Activated CD4-positive, alpha-beta memory T cell treated with anti-CD3 and anti-CD28 coated beads for 36 hours (primary cell): ENCODE data around the gene LSM7. TPM values are rescaled to one million over a fixed set of nuclear protein-coding genes. Genes with fewer than 3 reads are reported as not detected.

Source experiments
- CTCF ChIA-PET: fragments of 350-600 bp; sonication (Branson Sonifier 250); formaldehyde crosslinking; loops from one replicate; lab custom pipeline; 2021; ENCODE audit warnings: antibody characterized with exemption, inconsistent platforms; lab: Charles Lee
- POLR2A ChIA-PET: fragments of 350-600 bp; sonication (Branson Sonifier 250); formaldehyde crosslinking; loops from one replicate; lab custom pipeline; 2021; ENCODE audit warnings: antibody characterized with exemption; lab: Charles Lee
- DNase-seq: peaks from one replicate; pipeline ENCODE4 v3.0.0-alpha.2; 2020
- H3K27ac Mint-ChIP-seq: one replicate; pipeline ENCODE4 v1.8.0; 2021; ENCODE audit warnings: mixed read lengths
- H3K27me3 Mint-ChIP-seq: one replicate; pipeline ENCODE4 v1.8.0; 2021; ENCODE audit warnings: mixed read lengths
- H3K36me3 Mint-ChIP-seq: one replicate; pipeline ENCODE4 v1.8.0; 2021; ENCODE audit warnings: mixed read lengths
- H3K4me1 Mint-ChIP-seq: one replicate; pipeline ENCODE4 v1.8.0; 2021; ENCODE audit warnings: low read depth, mixed read lengths
- H3K4me3 Mint-ChIP-seq: one replicate; pipeline ENCODE4 v1.8.0; 2021; ENCODE audit warnings: mild to moderate bottlenecking, mixed read lengths
- H3K9me3 Mint-ChIP-seq: one replicate; pipeline ENCODE4 v1.8.0; 2021; ENCODE audit warnings: mixed read lengths
- intact Hi-C: fragments of 100-400 bp; cut with micrococcal nuclease; formaldehyde crosslinking; loops from one replicate; pipeline ENCODE4 v1.15.1; 2023
- total RNA-seq, 2 experiments: library from RNA; stranded (reverse); gene quantifications; one replicate each; pipeline ENCODE4 v1.2.3, GENCODE V29; 2021

Gene LSM7
- total RNA-seq, 2 experiments from 2014 or later, result 137 to 144 TPM

DNA sequence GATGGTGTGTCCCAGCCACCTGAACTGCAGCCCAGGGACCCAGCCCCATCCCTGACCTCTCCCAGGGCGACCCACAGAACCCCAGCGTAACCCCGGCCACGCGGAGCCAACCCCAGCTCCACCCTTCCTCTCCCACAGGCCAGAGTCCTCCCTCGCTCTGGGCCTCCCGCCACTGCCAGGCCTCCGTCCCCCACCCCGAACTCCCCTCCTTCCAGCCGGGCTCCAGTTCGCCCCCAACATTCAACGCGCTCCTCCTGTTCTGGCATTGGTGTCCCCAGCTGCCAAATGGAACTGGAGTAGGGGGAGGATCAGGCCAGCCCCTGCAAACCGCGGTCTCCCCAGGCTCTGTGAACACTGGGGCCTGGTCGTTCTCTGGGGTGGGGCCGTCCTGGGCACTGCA, 27.9 kb downstream of the LSM7 start:
- POLR2A ChIA-PET, result no interaction called here
- H3K4me1 Mint-ChIP-seq, result peaks cover 5% of the 10 kb centered on the region
- intact Hi-C loops, result no loop called here
- H3K27me3 Mint-ChIP-seq, result peaks cover 24% of the 10 kb centered on the region
- H3K36me3 Mint-ChIP-seq, result no peaks in the 10 kb centered on the region
- H3K27ac Mint-ChIP-seq, result no peak overlapping the region
- no peaks in the 10 kb centered on the region for H3K9me3 Mint-ChIP-seq
- H3K4me3 Mint-ChIP-seq, result no peak overlapping the region
- DNase-seq, result no peak
- CTCF ChIA-PET, result no interaction called here

- H3K4me3 Mint-ChIP-seq, result no peak overlapping the region
- CTCF ChIA-PET, result no interaction called here
Measured at GRCh38 chr19:2296141-2296540, 32.2 kb downstream of the LSM7 start.

DNA sequence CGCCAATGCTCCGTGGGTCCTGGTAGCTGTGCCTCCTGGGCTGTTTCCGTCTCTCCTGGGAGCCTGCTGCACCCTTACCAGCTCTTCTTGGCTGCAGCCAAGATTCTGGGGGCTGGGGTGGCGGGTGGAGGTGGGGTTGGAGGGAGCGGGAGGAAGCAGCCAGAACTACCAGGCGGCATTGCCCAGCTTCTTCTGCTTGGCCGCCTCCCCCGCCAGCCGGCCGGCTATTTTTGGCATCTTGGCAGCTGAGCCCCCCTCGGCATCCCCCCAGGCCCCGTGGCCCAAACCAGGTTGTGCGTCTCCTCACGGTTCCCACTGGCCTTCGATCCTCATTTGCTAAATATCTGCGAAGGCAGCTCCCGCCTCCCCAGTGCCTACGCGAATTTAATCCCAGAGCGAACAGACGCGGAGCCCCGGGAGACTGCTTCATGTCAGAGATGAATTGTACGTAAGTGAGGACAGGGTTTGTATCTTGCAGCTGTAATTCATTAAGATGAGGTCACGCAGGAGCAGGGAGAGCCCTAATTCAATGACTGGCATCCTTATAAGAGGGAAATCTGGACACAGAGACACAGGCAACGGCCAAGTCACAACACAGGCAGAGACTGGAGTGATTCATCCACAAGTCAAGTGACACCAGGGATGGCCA, 33.6 kb downstream of the LSM7 start:
- ChIA-PET CTCF (no interaction called here), POLR2A (interaction anchor here (0.9 kb wide), 1 partner anchor 14 kb away, joined by 4 read pairs; no protein-coding TSS in a partner anchor)
- Mint-ChIP-seq H3K27ac (no peak overlapping the region), H3K36me3 (no peaks in the 10 kb centered on the region), H3K27me3 (peaks cover 1% of the 10 kb centered on the region), H3K4me3 (no peak overlapping the region), H3K9me3 (no peaks in the 10 kb centered on the region), H3K4me1 (peaks cover 6% of the 10 kb centered on the region)
- intact Hi-C loops, result no loop called here
- DNase-seq, result no peak

More at GRCh38 chr19:2296141-2296540, 32.2 kb downstream of the LSM7 start:
- DNase-seq, result no peak
- H3K27me3 Mint-ChIP-seq, result no peaks in the 10 kb centered on the region
- no peaks in the 10 kb centered on the region for H3K4me1 Mint-ChIP-seq
- no peaks in the 10 kb centered on the region for H3K9me3 Mint-ChIP-seq
- H3K27ac Mint-ChIP-seq, result no peak overlapping the region
- intact Hi-C loops, result no loop called here
- POLR2A ChIA-PET, result no interaction called here
- no peaks in the 10 kb centered on the region for H3K36me3 Mint-ChIP-seq

- Mint-ChIP-seq H3K27ac (no peak overlapping the region), H3K27me3 (peaks cover 8% of the 10 kb centered on the region), H3K4me3 (peak overlapping the region; percentile 69), H3K4me1 (peaks cover 21% of the 10 kb centered on the region), H3K36me3 (no peaks in the 10 kb centered on the region), H3K9me3 (no peaks in the 10 kb centered on the region)
- POLR2A ChIA-PET, result interaction anchor here (1.3 kb wide), 1 partner anchor 37 kb away, joined by 4 read pairs; the partner anchor contains the start of genes LSM7 and SPPL2B
- intact Hi-C loops, result no loop called here
- no peak for DNase-seq
- CTCF ChIA-PET, result interaction anchor here (0.5 to 0.7 kb wide), 3 partner anchors 14 to 101 kb away, joined by 3 read pairs; no protein-coding TSS in a partner anchor
Measured at GRCh38 chr19:2291185-2291751, 37.1 kb downstream of the LSM7 start.

DNA sequence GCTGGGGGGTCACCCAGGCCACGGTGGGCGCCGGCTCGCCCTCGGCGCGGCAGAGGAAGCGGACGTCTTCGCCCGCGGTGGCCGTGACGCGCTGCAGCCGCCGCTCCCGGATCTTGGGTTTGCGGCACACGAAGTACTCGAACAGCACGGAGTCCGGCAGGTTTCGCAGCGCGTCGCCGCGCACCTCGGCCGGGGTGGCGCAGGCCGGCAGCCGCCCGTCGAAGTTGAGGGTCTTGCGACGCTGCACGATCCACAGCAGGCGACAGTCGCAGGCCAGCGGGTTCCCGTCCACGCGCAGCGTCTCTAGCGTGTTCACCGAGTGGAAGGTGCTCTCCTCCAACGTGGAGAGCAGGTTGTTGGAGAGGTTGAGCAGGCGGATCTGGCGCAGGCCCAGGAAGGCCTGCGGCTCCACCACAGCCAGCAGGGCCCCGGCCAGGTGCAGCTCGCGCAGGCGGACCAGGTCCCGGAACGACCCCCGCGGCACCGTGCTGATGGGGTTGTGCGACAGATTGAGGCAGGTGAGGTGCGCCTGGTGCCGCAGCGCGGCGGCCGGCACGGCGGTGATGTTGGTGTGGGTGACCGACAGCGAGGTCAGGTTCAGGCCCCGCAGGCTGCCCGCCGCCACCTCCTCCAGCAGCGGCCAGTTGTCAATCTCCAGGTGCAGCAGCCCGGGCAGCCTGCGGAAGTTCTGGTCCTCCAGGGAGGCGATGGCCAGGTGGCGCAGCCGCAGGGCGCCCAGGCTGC, 37.8 kb downstream of the LSM7 start:
- H3K9me3 Mint-ChIP-seq, result no peaks in the 10 kb centered on the region
- CTCF ChIA-PET, result interaction anchor here (0.5 kb wide), 1 partner anchor 14 kb away, joined by 3 read pairs; no protein-coding TSS in a partner anchor
- H3K4me1 Mint-ChIP-seq, result peaks cover 21% of the 10 kb centered on the region
- peak; percentile 28 for DNase-seq
- intact Hi-C loops, result no loop called here
- no peaks in the 10 kb centered on the region for H3K36me3 Mint-ChIP-seq
- POLR2A ChIA-PET, result interaction anchor here (1.3 kb wide), 1 partner anchor 37 kb away, joined by 4 read pairs; the partner anchor contains the start of genes LSM7 and SPPL2B
- no peak overlapping the region for H3K27ac Mint-ChIP-seq
- peaks cover 8% of the 10 kb centered on the region for H3K27me3 Mint-ChIP-seq
- H3K4me3 Mint-ChIP-seq, result peak overlapping the region; percentile 69

- peak overlapping the region; percentile 70 for H3K4me3 Mint-ChIP-seq
- no peaks in the 10 kb centered on the region for H3K36me3 Mint-ChIP-seq
- no peak overlapping the region for H3K27ac Mint-ChIP-seq
- intact Hi-C loops, result no loop called here
- ChIA-PET CTCF (interaction anchor here (1.0 to 1.6 kb wide), 3 partner anchors 15 to 347 kb away, joined by 3 to 10 read pairs (median 4); no protein-coding TSS in a partner anchor), POLR2A (interaction anchor here (1.0 kb wide), 1 partner anchor 38 kb away, joined by 4 read pairs; the partner anchor contains the start of genes LSM7 and SPPL2B)
- peaks cover 21% of the 10 kb centered on the region for H3K4me1 Mint-ChIP-seq
- DNase-seq, result peak; percentile 65
- no peaks in the 10 kb centered on the region for H3K9me3 Mint-ChIP-seq
- peaks cover 8% of the 10 kb centered on the region for H3K27me3 Mint-ChIP-seq
Measured at GRCh38 chr19:2289714-2290435, 38.5 kb downstream of the LSM7 start.

- POLR2A ChIA-PET, result interaction anchor here (0.8 to 1.0 kb wide), 2 partner anchors 39 to 264 kb away, joined by 3 to 4 read pairs; partner anchors contain the start of genes LSM7 and SPPL2B
- Mint-ChIP-seq H3K9me3 (no peaks in the 10 kb centered on the region), H3K4me1 (peaks cover 21% of the 10 kb centered on the region), H3K4me3 (peak overlapping the region; percentile 70), H3K27me3 (peaks cover 8% of the 10 kb centered on the region), H3K27ac (no peak overlapping the region), H3K36me3 (no peaks in the 10 kb centered on the region)
- intact Hi-C loops, result no loop called here
- CTCF ChIA-PET, result interaction anchor here (0.7 to 2.0 kb wide), 7 partner anchors 14 to 348 kb away, joined by 3 to 10 read pairs (median 4); no protein-coding TSS in a partner anchor
- DNase-seq, result no peak
Measured at GRCh38 chr19:2288818-2289713, 39.3 kb downstream of the LSM7 start.

- H3K36me3 Mint-ChIP-seq, result no peaks in the 10 kb centered on the region
- no peak for DNase-seq
- CTCF ChIA-PET, result interaction anchor here (0.7 to 2.0 kb wide), 6 partner anchors 13 to 349 kb away, joined by 3 to 10 read pairs (median 4); no protein-coding TSS in a partner anchor
- intact Hi-C loops, result no loop called here
- H3K4me3 Mint-ChIP-seq, result peak overlapping the region; percentile 70
- POLR2A ChIA-PET, result interaction anchor here (0.8 kb wide), 1 partner anchor 265 kb away, joined by 3 read pairs; no protein-coding TSS in a partner anchor
- H3K27ac Mint-ChIP-seq, result no peak overlapping the region
- peaks cover 8% of the 10 kb centered on the region for H3K27me3 Mint-ChIP-seq
- H3K4me1 Mint-ChIP-seq, result peaks cover 21% of the 10 kb centered on the region
- H3K9me3 Mint-ChIP-seq, result no peaks in the 10 kb centered on the region
Measured at GRCh38 chr19:2288338-2288817, 40.0 kb downstream of the LSM7 start.

DNA sequence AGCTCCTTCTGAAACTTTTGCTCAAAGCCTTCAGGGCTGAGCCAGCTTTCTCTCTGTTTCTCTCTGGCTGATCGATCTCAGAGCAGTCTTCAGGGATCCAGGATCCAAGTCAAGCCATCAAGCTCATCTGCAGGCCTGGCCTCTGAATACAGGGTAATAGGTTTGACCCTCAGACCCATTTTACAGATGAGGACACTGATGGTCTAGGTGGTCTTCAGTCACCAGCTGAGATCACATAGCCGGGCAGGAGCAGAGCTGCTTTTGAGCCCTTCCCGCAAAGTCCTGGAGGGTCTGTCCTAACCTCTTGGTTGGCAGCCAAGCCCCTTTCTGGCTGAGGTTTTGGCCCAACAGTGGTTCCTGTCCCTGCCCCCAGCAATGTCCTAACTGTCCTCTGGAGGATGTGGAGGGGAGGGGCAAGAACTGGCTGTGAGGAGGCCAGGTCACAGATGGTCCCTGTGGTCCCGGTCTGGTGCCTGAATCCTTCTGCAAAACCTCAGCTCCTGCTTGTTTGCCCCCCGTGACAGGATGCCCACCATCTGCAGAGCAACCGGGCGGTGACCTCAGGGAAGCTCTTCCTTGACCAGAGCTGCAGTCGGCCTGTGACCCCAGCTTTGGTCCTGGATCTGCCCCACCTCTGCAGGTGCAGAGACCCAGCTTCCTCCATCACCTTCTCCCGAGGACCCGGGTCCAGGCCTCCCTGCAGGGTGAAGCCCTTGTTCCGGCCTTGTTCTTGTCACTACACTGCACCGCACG, 40.6 kb downstream of the LSM7 start:
- H3K9me3 Mint-ChIP-seq, result no peaks in the 10 kb centered on the region
- H3K27ac Mint-ChIP-seq, result no peak overlapping the region
- peaks cover 24% of the 10 kb centered on the region for H3K4me1 Mint-ChIP-seq
- H3K36me3 Mint-ChIP-seq, result no peaks in the 10 kb centered on the region
- H3K27me3 Mint-ChIP-seq, result peaks cover 8% of the 10 kb centered on the region
- POLR2A ChIA-PET, result no interaction called here
- no peak for DNase-seq
- CTCF ChIA-PET, result interaction anchor here (1.1 to 2.0 kb wide), 4 partner anchors 13 to 326 kb away, joined by 4 to 10 read pairs (median 6); no protein-coding TSS in a partner anchor
- intact Hi-C loops, result no loop called here
- no peak overlapping the region for H3K4me3 Mint-ChIP-seq
